IPS DF 6.9 (cell line): ENCODE measurements around the gene SLC27A3.
"Not testable (repeated sequence)": the region's sequence is repeated elsewhere in the genome, so short reads cannot be mapped to it uniquely, and the experiment has no call there.

Experiments
- DNase-seq: peaks from one replicate; pipeline ENCODE4 v3.0.0-alpha.2; 2013; ENCODE audit warnings: low read depth, low spot score
- H3K27ac ChIP-seq: one replicate; pipeline ENCODE4 v1.5.1; 2013; ENCODE audit warnings: low read length, control low read depth
- H3K27me3 ChIP-seq: 2 replicates; pipeline ENCODE4 v1.6.1; 2013; ENCODE audit warnings: mild to moderate bottlenecking, low read length; ENCODE audit not compliant: control insufficient read depth, insufficient read depth
- H3K36me3 ChIP-seq: 2 replicates; pipeline ENCODE4 v1.6.1; 2013; ENCODE audit warnings: low read length; ENCODE audit not compliant: control insufficient read depth, insufficient read depth
- H3K4me1 ChIP-seq: 2 replicates; pipeline ENCODE4 v1.6.1; 2013; ENCODE audit warnings: low read length; ENCODE audit not compliant: control insufficient read depth, insufficient read depth
- H3K4me3 ChIP-seq: 2 replicates; pipeline ENCODE4 v1.5.1; 2013; ENCODE audit warnings: mild to moderate bottlenecking, low read length
- H3K9me3 ChIP-seq: 2 replicates; pipeline ENCODE4 v1.6.1; 2013; ENCODE audit warnings: low read length, inconsistent platforms; ENCODE audit not compliant: control insufficient read depth, insufficient read depth
- WGBS: extraction: QIAGEN DNeasy Blood & Tissue Kit; methylation state at CpG from one replicate; pipeline ENCODE4 v1.1.7; 2013; ENCODE audit warnings: mixed read lengths, missing lambda C conversion rate; ENCODE audit not compliant: insufficient read length, insufficient coverage; 5-methylcytosine and 5-hydroxymethylcytosine counted together

The SLC27A3 gene

GRCh38 chr1:153779781-153780541, 4.8 kb downstream of the SLC27A3 start:
- H3K4me1 ChIP-seq, result peaks cover 1% of the 10 kb centered on the region; the same call in 1 of the 2 replicates
- DNase-seq, result no peak
- no peak overlapping the region for H3K4me3 ChIP-seq
- WGBS, result no CpG with 5 or more reads among the region's 17 CpGs
- H3K27me3 ChIP-seq, result no peaks in the 10 kb centered on the region
- H3K36me3 ChIP-seq, result 0 out of 2 replicates have a peak, but pooled peaks cover 3% of the 10 kb centered on the region
- no peak overlapping the region for H3K27ac ChIP-seq
- no peaks in the 10 kb centered on the region for H3K9me3 ChIP-seq

GRCh38 chr1:153780551-153780950, 5.3 kb downstream of the SLC27A3 start:
- H3K9me3 ChIP-seq, result no peaks in the 10 kb centered on the region
- no peak overlapping the region for H3K4me3 ChIP-seq
- no peaks in the 10 kb centered on the region for H3K27me3 ChIP-seq
- H3K27ac ChIP-seq, result no peak overlapping the region
- no CpG with 5 or more reads among the region's 4 CpGs for WGBS
- peaks cover 1% of the 10 kb centered on the region; the same call in 1 of the 2 replicates for H3K4me1 ChIP-seq
- H3K36me3 ChIP-seq, result 0 out of 2 replicates have a peak, but pooled peaks cover 3% of the 10 kb centered on the region
- no peak for DNase-seq

GRCh38 chr1:153782648-153783047, 7.4 kb downstream of the SLC27A3 start:
- H3K4me1 ChIP-seq, H3K4me3 ChIP-seq, H3K27me3 ChIP-seq, H3K9me3 ChIP-seq, DNase-seq, H3K27ac ChIP-seq, H3K36me3 ChIP-seq: not testable (repeated sequence)
- WGBS, result no CpG with 5 or more reads among the region's 8 CpGs

GRCh38 chr1:153783233-153784190, 8.3 kb downstream of the SLC27A3 start:
- no peaks in the 10 kb centered on the region for H3K9me3 ChIP-seq
- H3K27ac ChIP-seq, result no peak overlapping the region
- peak overlapping the region; percentile 70; the same call in 1 of the 2 replicates for H3K4me3 ChIP-seq
- no peaks in the 10 kb centered on the region for H3K27me3 ChIP-seq
- H3K4me1 ChIP-seq, result no peaks in the 10 kb centered on the region
- peak; percentile 76 for DNase-seq
- H3K36me3 ChIP-seq, result 0 out of 2 replicates have a peak, but pooled peaks cover 3% of the 10 kb centered on the region
- no CpG with 5 or more reads among the region's 61 CpGs for WGBS

- H3K36me3 ChIP-seq, result no peaks in the 10 kb centered on the region
- whole genome bisulfite sequencing, result no CpG with 5 or more reads among the region's 4 CpGs
Measured at GRCh38 chr1:153786038-153786790, 11.0 kb downstream of the SLC27A3 start.

GRCh38 chr1:153789478-153790034, 14.3 kb downstream of the SLC27A3 start:
- H3K36me3 ChIP-seq, result no peaks in the 10 kb centered on the region
- H3K4me1 ChIP-seq, result peaks cover 3% of the 10 kb centered on the region
- DNase-seq, result no peak
- no peaks in the 10 kb centered on the region for H3K27me3 ChIP-seq
- H3K9me3 ChIP-seq, result no peaks in the 10 kb centered on the region
- no peak overlapping the region for H3K4me3 ChIP-seq
- H3K27ac ChIP-seq, result no peak overlapping the region
- no CpG with 5 or more reads among the region's 22 CpGs for WGBS

More at GRCh38 chr1:153786038-153786790, 11.0 kb downstream of the SLC27A3 start:
- DNase-seq, result no peak
- Histone ChIP-seq H3K4me1 (no peaks in the 10 kb centered on the region), H3K4me3 (no peak overlapping the region), H3K9me3 (no peaks in the 10 kb centered on the region), H3K27me3 (no peaks in the 10 kb centered on the region), H3K27ac (no peak overlapping the region)

- Histone ChIP-seq H3K27me3 (no peaks in the 10 kb centered on the region), H3K9me3 (no peaks in the 10 kb centered on the region), H3K36me3 (no peaks in the 10 kb centered on the region), H3K4me1 (peaks cover 7% of the 10 kb centered on the region), H3K4me3 (no peak overlapping the region), H3K27ac (no peak overlapping the region)
- no peak for DNase-seq
- WGBS, result no CpG with 5 or more reads among the region's 16 CpGs
Measured at GRCh38 chr1:153790313-153790965, 15.2 kb downstream of the SLC27A3 start.

GRCh38 chr1:153790966-153791647, 15.9 kb downstream of the SLC27A3 start:
- WGBS, result 100% methylated on average over 1 of the region's 9 CpGs
- peaks cover 8% of the 10 kb centered on the region for H3K4me1 ChIP-seq
- no peaks in the 10 kb centered on the region for H3K9me3 ChIP-seq
- no peaks in the 10 kb centered on the region for H3K36me3 ChIP-seq
- no peak for DNase-seq
- H3K27me3 ChIP-seq, result no peaks in the 10 kb centered on the region
- no peak overlapping the region for H3K27ac ChIP-seq
- no peak overlapping the region for H3K4me3 ChIP-seq

- no peak for DNase-seq
- Histone ChIP-seq H3K4me1 (peaks cover 8% of the 10 kb centered on the region), H3K9me3 (no peaks in the 10 kb centered on the region), H3K27me3 (no peaks in the 10 kb centered on the region), H3K27ac (no peak overlapping the region), H3K36me3 (no peaks in the 10 kb centered on the region), H3K4me3 (no peak overlapping the region)
- WGBS, result no CpG with 5 or more reads among the region's 16 CpGs
Measured at GRCh38 chr1:153791648-153792253, 16.5 kb downstream of the SLC27A3 start.
